ENCODE results near the gene KLF17.

The KLF17 gene

DNA sequence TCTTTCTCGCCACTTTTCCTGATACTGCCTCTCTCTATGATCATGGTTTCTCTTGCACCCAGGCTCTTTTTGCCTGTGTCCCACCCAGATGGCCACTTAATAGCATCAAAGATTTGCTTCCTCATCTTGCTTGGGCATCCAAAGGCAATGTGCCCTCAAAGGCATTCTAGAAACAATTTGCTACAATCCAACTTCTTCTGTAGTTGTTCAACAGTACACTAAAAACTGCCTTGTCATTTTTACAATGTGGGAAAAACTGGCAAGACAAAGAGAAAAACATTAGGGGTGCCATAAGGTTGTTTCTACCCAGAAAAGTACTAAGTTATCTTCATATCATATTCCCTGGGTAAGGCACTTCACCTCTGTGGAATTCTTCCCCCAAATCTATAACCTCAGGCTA, 39.3 kb downstream of the KLF17 start:
- no peak for FAIRE-seq

- peak; percentile 11 for FAIRE-seq
Observed at GRCh38 chr1:44158871-44159270, 40.2 kb downstream of the KLF17 start.

DNA sequence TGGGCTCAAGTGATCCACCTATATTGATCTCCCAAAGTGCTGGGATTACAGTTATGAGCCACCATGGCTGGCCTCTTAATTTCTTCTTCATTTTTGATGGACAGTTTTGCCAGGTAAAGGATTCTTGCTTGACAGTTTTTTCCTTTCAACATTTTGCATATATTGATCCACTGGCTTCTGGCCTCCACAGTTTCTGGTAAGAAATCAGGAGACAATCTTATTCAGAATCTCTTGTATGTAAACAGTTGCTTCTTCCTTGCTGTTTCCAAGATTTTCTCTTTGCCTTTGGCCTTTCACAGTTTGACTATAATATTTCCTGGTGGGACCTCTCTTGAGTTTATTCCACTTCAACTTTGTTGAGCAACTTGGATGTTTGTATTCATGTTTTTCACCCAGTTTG, 42.9 kb downstream of the KLF17 start:
- FAIRE-seq = no peak

DNA sequence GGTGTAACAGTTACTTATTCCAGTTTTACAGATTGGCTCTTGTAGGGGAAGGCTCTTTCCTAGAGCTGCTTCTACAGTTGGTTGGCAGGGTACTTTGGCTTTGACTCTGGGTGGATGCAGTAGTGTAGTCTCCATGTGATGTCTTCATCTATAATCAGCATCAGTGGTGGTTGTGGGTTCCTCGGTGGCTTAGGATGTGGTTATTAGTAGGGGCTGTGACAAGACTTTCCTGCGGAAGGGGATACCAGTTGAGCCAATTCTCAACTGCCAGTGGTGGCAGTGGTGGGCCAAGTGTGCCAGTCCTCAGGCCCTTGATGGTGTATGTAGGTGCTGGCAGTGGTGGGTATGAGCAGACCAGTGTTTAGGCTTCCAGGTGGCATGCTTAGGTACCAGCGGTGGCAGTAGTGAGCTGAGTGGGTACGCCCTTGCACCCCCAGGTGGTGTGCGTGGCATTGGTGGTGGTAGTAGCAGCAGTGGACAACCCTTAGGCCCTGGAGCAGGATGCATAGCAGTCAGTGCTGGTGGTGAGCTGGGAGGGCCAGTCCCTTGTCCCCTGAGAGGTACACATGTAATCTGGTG, 50.0 kb downstream of the KLF17 start:
- FAIRE-seq = no peak

- FAIRE-seq = no peak
Observed at GRCh38 chr1:44170281-44170823, 51.7 kb downstream of the KLF17 start.

GRCh38 chr1:44174630-44175029, 56.0 kb downstream of the KLF17 start:
- FAIRE-seq = no peak

All from A204.1 (cell line).